ENCODE data around the gene PCDH12. TPM values are rescaled to one million over a fixed set of nuclear protein-coding genes. Genes with fewer than 3 reads are reported as not detected.
A peak's percentile ranks its signal among the peaks of the same experiment; 100 is the strongest.

Gene PCDH12
- polyA plus RNA-seq, 1 donor (not counting 4 experiments of a cell fraction or from before 2014, with no cell fraction given), result 0.01 TPM

- no peaks in the 10 kb centered on the region for H3K79me2 ChIP-seq (ENCODE audit: control insufficient read depth, insufficient read depth, low read length)
- H2AFZ ChIP-seq (ENCODE audit: control insufficient read depth, low read length), result no peak overlapping the region
- H3K27me3 ChIP-seq (ENCODE audit: control insufficient read depth, extremely low read depth, insufficient read depth, low read length), result no peaks in the 10 kb centered on the region
- H3K9me1 ChIP-seq (ENCODE audit: control insufficient read depth, extremely low read depth, insufficient read depth, low read length), result no peaks in the 10 kb centered on the region
- FAIRE-seq (no peak), DNase-seq (ENCODE audit: low read depth, low spot score) (no peak)
- H3K4me2 ChIP-seq (ENCODE audit: control insufficient read depth, extremely low read depth, insufficient read depth, low read depth, low read length), result no peak overlapping the region
- H3K9me3 ChIP-seq (ENCODE audit: control insufficient read depth, low read depth, low read length), result no peaks in the 10 kb centered on the region
- peaks cover 29% of the 10 kb centered on the region for H3K4me1 ChIP-seq (ENCODE audit: control insufficient read depth, extremely low read depth, insufficient read depth, low read length)
- no peak overlapping the region for H3K9ac ChIP-seq (ENCODE audit: control insufficient read depth, extremely low read depth, insufficient read depth, low read length)
- H3K27ac ChIP-seq (ENCODE audit: control insufficient read depth, insufficient read depth, low read length), result no peak overlapping the region
- H3K4me3 ChIP-seq (ENCODE audit: control insufficient read depth in 2 of 3, extremely low read depth in 1 of 3, insufficient read depth in 2 of 3, low read depth in 1 of 3, low read length in 3 of 3), result no peak overlapping the region
- dilution Hi-C loops (cut with MboI; ENCODE audit: extremely low pct_ligation_motif_present, low sequenced_read_pairs), result no loop called here
- H4K20me1 ChIP-seq (ENCODE audit: control insufficient read depth, extremely low read depth, insufficient read depth, low read length), result no peaks in the 10 kb centered on the region
- H3K36me3 ChIP-seq (ENCODE audit: control insufficient read depth in 2 of 2, extremely low read depth in 1 of 2, insufficient read depth in 2 of 2, low read length in 2 of 2), result no peaks in the 10 kb centered on the region
- TF ChIP-seq CTCF (optimal IDR thresholded peaks at IDR 0.05 in 1 of 3, IDR thresholded peaks at IDR 0.05 in 1 of 3, conservative IDR thresholded peaks at IDR 0.05 in 1 of 3; ENCODE audit: extremely low read depth in 1 of 3, insufficient read depth in 2 of 3, low read length in 3 of 3), result no peak
- no peak for TF ChIP-seq EZH2 (IDR thresholded peaks at IDR 0.05; ENCODE audit: low read length)
These were observed 12.4 kb downstream of the PCDH12 start for GRCh38 chr5:141945511-141946051.

- dilution Hi-C loops (cut with MboI; ENCODE audit: extremely low pct_ligation_motif_present, low sequenced_read_pairs), result no loop called here
These were observed 13.9 kb downstream of the PCDH12 start for GRCh38 chr5:141944076-141944475.

More at GRCh38 chr5:141944076-141944475, 13.9 kb downstream of the PCDH12 start:
- no peak for TF ChIP-seq CTCF (optimal IDR thresholded peaks at IDR 0.05 in 1 of 3, IDR thresholded peaks at IDR 0.05 in 1 of 3, conservative IDR thresholded peaks at IDR 0.05 in 1 of 3; ENCODE audit: extremely low read depth in 1 of 3, insufficient read depth in 2 of 3, low read length in 3 of 3)
- no peak for TF ChIP-seq EZH2 (IDR thresholded peaks at IDR 0.05; ENCODE audit: low read length)
- Histone ChIP-seq H3K9me3 (ENCODE audit: control insufficient read depth, low read depth, low read length) (no peaks in the 10 kb centered on the region), H3K4me2 (ENCODE audit: control insufficient read depth, extremely low read depth, insufficient read depth, low read depth, low read length) (peak overlapping the region; percentile 17), H3K79me2 (ENCODE audit: control insufficient read depth, insufficient read depth, low read length) (no peaks in the 10 kb centered on the region), H3K27me3 (ENCODE audit: control insufficient read depth, extremely low read depth, insufficient read depth, low read length) (no peaks in the 10 kb centered on the region), H3K9me1 (ENCODE audit: control insufficient read depth, extremely low read depth, insufficient read depth, low read length) (no peaks in the 10 kb centered on the region), H4K20me1 (ENCODE audit: control insufficient read depth, extremely low read depth, insufficient read depth, low read length) (no peaks in the 10 kb centered on the region), H3K9ac (ENCODE audit: control insufficient read depth, extremely low read depth, insufficient read depth, low read length) (no peak overlapping the region), H3K36me3 (ENCODE audit: control insufficient read depth in 2 of 2, extremely low read depth in 1 of 2, insufficient read depth in 2 of 2, low read length in 2 of 2) (peaks cover 3 to 7% of the 10 kb centered on the region in 2 experiments), H3K27ac (ENCODE audit: control insufficient read depth, insufficient read depth, low read length) (no peak overlapping the region), H3K4me3 (ENCODE audit: control insufficient read depth in 2 of 3, extremely low read depth in 1 of 3, insufficient read depth in 2 of 3, low read depth in 1 of 3, low read length in 3 of 3) (no peak overlapping the region), H2AFZ (ENCODE audit: control insufficient read depth, low read length) (no peak overlapping the region), H3K4me1 (ENCODE audit: control insufficient read depth, extremely low read depth, insufficient read depth, low read length) (peaks cover 29% of the 10 kb centered on the region)
- DNase-seq (ENCODE audit: low read depth, low spot score), result no peak
- peak; percentile 88 for FAIRE-seq

Measured in keratinocyte (primary cell).